Cardiac muscle cell (in vitro differentiated cells and primary cell): Measurements from ENCODE around the gene SLC5A10. TPM values are rescaled to one million over a fixed set of nuclear protein-coding genes. Genes with fewer than 3 reads are reported as not detected.

Experiments
- DNase-seq, 2 donors: peaks; one replicate each; pipeline versions ENCODE4 v3.0.0 to v3.0.0-alpha.2; 2010 to 2017; ENCODE audit warnings: low read depth in 1 of 2, low spot score in 1 of 2
- H3K27ac ChIP-seq: fragments of 200-600 bp; sonication (generic); 2 replicates; pipeline ENCODE4 v1.5.1; 2016
- H3K27me3 ChIP-seq: fragments of 200-600 bp; sonication (generic); 2 replicates; pipeline ENCODE4 v1.6.0; 2016; ENCODE audit warnings: control low read depth
- H3K36me3 ChIP-seq: fragments of 200-600 bp; sonication (generic); 2 replicates; pipeline ENCODE4 v1.5.1; 2016; ENCODE audit warnings: control low read depth
- H3K4me1 ChIP-seq: fragments of 200-600 bp; sonication (generic); 2 replicates; pipeline ENCODE4 v1.8.1; 2017; ENCODE audit warnings: low read depth, mild to moderate bottlenecking, mixed run types
- H3K4me3 ChIP-seq: fragments of 200-600 bp; sonication (generic); 2 replicates; pipeline ENCODE4 v1.5.1; 2016; ENCODE audit warnings: mild to moderate bottlenecking
- H3K9me3 ChIP-seq: fragments of 200-600 bp; sonication (generic); 2 replicates; pipeline ENCODE4 v1.5.1; 2017; ENCODE audit warnings: low read depth, mild to moderate bottlenecking, control low read depth
- CTCF ChIP-seq: IDR thresholded peaks from 2 replicates; pipeline ENCODE4 v1.5.1; 2012; ENCODE audit warnings: low read depth, mild to moderate bottlenecking, low read length
- polyA plus RNA-seq: library from polyadenylated mRNA; unstranded; fragments of >200 nt; fragmentation: Nextera tagmentation; extraction: Ambion mirVana; gene quantifications from 2 replicates; pipeline ENCODE4 v1.2.1, GENCODE V29; 2016
- total RNA-seq: library from RNA; depleted of rRNA; stranded (reverse); fragments of >200 nt; gene quantifications from 2 replicates; pipeline ENCODE4 v1.2.3, GENCODE V29; 2016

Gene SLC5A10
- total and polyA plus RNA-seq, 2 experiments from 2014 or later: 0.06 TPM; not detected in 1

GRCh38 chr17:19012171-19013080 lies 60.5 kb downstream of the SLC5A10 start:
- Histone ChIP-seq H3K27ac (no peak overlapping the region), H3K4me1 (peaks cover 3% of the 10 kb centered on the region), H3K9me3 (no peaks in the 10 kb centered on the region), H3K36me3 (no peaks in the 10 kb centered on the region), H3K4me3 (no peak overlapping the region), H3K27me3 (no peaks in the 10 kb centered on the region)
- TF ChIP-seq CTCF: no peak
- no peak for DNase-seq

DNA sequence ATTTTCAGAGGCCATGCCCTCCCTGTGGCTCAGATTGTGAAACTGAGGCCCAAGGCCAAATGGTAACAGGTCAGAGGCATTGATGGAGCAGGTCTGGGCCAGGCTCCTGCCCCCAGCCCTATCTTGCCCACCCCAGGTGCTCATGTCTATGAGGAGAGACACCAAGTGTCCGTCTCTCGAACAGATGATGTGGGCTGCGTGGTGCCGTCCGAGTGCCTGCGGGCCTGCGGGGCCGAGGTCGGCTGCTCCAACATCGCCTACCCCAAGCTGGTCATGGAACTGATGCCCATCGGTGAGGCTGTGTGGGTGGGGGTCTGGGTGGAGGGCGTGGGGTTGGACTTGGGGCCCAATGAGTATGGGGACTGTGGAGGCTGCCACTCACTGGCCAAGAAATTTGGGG lies 61.3 kb downstream of the SLC5A10 start:
- Histone ChIP-seq H3K36me3 (no peaks in the 10 kb centered on the region), H3K4me3 (no peak overlapping the region), H3K4me1 (no peaks in the 10 kb centered on the region), H3K9me3 (no peaks in the 10 kb centered on the region), H3K27me3 (no peaks in the 10 kb centered on the region), H3K27ac (no peak overlapping the region)
- TF ChIP-seq CTCF: no peak
- DNase-seq: no peak

DNA sequence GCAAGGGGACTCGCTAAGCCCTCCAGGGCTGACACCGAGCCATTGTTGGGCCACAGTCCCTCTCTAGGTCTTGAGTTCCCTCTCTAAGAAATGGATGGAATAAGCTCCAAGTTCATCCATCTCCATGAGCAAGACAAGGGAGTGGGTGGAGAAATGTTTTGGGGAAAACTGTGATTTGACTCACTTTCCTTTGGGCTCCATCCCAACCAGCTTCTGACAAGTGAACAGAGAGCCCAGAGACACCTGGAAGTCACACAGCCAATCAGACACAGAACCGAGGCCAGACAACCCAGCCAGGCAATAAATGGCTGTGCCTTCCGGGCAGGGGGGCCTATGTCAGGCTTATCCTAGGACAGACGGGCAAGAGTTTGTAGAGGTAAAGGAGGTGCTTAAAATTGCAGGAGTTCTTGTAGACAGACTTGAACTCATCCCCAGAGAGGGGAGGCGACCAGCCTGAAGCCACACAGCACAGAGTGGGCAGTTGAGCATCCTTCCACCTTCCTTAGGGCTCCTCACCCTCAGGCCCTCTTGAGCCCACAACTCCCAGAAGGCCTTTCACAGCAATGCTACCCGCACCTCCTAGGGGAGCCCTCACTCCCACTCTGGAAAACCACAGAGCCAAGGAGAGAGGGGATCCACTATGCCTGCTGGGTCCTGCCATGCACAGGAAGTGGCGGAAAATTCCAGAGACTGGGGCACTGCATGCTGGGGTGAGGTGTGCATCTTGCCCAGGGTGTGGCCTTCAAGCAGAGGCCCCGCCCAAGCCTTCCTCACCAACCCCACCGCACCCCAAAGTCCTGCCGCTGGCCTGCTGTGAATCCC lies 62.1 kb downstream of the SLC5A10 start:
- Histone ChIP-seq H3K4me3 (no peak overlapping the region), H3K27me3 (no peaks in the 10 kb centered on the region), H3K4me1 (no peaks in the 10 kb centered on the region), H3K36me3 (no peaks in the 10 kb centered on the region), H3K9me3 (no peaks in the 10 kb centered on the region), H3K27ac (no peak overlapping the region)
- no peak for DNase-seq
- TF ChIP-seq CTCF: no peak

GRCh38 chr17:19014628-19015215 lies 62.8 kb downstream of the SLC5A10 start:
- Histone ChIP-seq H3K4me1 (no peaks in the 10 kb centered on the region), H3K4me3 (no peak overlapping the region), H3K27ac (no peak overlapping the region), H3K9me3 (no peaks in the 10 kb centered on the region), H3K36me3 (no peaks in the 10 kb centered on the region), H3K27me3 (no peaks in the 10 kb centered on the region)
- no peak for TF ChIP-seq CTCF
- DNase-seq: no peak

- H3K9me3 ChIP-seq: no peaks in the 10 kb centered on the region
- no peak for DNase-seq
- no peak overlapping the region for H3K4me3 ChIP-seq
Measured at GRCh38 chr17:19015428-19015827, 63.5 kb downstream of the SLC5A10 start.

More at GRCh38 chr17:19015428-19015827, 63.5 kb downstream of the SLC5A10 start:
- Histone ChIP-seq H3K27ac (no peak overlapping the region), H3K36me3 (no peaks in the 10 kb centered on the region), H3K4me1 (no peaks in the 10 kb centered on the region), H3K27me3 (no peaks in the 10 kb centered on the region)
- no peak for TF ChIP-seq CTCF
